Trophoblast cell (in vitro differentiated cells and primary cell): Measurements from ENCODE around the gene PRAMEF13. TPM values are rescaled to one million over a fixed set of nuclear protein-coding genes. Genes with fewer than 3 reads are reported as not detected.
"Not testable (repeated sequence)": the region's sequence is repeated elsewhere in the genome, so short reads cannot be mapped to it uniquely, and the experiment has no call there.

Source experiments
- DNase-seq, 2 donors: peaks; one replicate each; pipeline ENCODE4 v3.0.0-alpha.2; 2016
- H2AFZ ChIP-seq: 2 replicates; pipeline ENCODE4 v1.6.1; 2013; ENCODE audit warnings: low read length, moderate library complexity, mild to moderate bottlenecking; ENCODE audit not compliant: insufficient read depth, poor library complexity
- H2AK5ac ChIP-seq: 2 replicates; pipeline ENCODE4 v1.6.1; 2013; ENCODE audit warnings: mild to moderate bottlenecking, low read length
- H2BK120ac ChIP-seq: 2 replicates; pipeline ENCODE4 v1.6.1; 2013; ENCODE audit warnings: low read length, mild to moderate bottlenecking, moderate library complexity; ENCODE audit not compliant: insufficient read depth, poor library complexity
- H2BK12ac ChIP-seq: 2 replicates; pipeline ENCODE4 v1.6.1; 2013; ENCODE audit warnings: mild to moderate bottlenecking, low read length, moderate library complexity
- H2BK5ac ChIP-seq: 2 replicates; pipeline ENCODE4 v1.6.1; 2013; ENCODE audit warnings: low read length, low read depth, moderate library complexity, mild to moderate bottlenecking; ENCODE audit not compliant: poor library complexity
- H3K14ac ChIP-seq: 2 replicates; pipeline ENCODE4 v1.6.1; 2013; ENCODE audit warnings: mild to moderate bottlenecking, low read length
- H3K18ac ChIP-seq: 2 replicates; pipeline ENCODE4 v1.6.1; 2013; ENCODE audit warnings: mild to moderate bottlenecking, low read length
- H3K23ac ChIP-seq: 2 replicates; pipeline ENCODE4 v1.6.1; 2013; ENCODE audit warnings: low read length
- H3K27ac ChIP-seq: 2 replicates; pipeline ENCODE4 v1.5.1; 2013; ENCODE audit warnings: low read depth, mild to moderate bottlenecking, inconsistent platforms, low read length, moderate library complexity
- H3K27me3 ChIP-seq: 2 replicates; pipeline ENCODE4 v1.6.1; 2013; ENCODE audit warnings: inconsistent platforms, mild to moderate bottlenecking, low read length, moderate library complexity; ENCODE audit not compliant: insufficient read depth
- H3K36me3 ChIP-seq, 2 experiments: 1 replicate in 1 of 2; 2 replicates in 1 of 2; pipeline ENCODE4 v1.6.1; 2013; ENCODE audit warnings: low read length in 2 of 2, mild to moderate bottlenecking in 2 of 2, moderate library complexity in 1 of 2; ENCODE audit not compliant: insufficient read depth in 2 of 2, control insufficient read depth in 1 of 2
- H3K4ac ChIP-seq: 2 replicates; pipeline ENCODE4 v1.6.1; 2013; ENCODE audit warnings: low read depth, mild to moderate bottlenecking, low read length, moderate library complexity
- H3K4me1 ChIP-seq, 2 experiments: 1 replicate in 1 of 2; 2 replicates in 1 of 2; pipeline ENCODE4 v1.6.1; 2013; ENCODE audit warnings: low read length in 2 of 2, mild to moderate bottlenecking in 2 of 2, moderate library complexity in 1 of 2; ENCODE audit not compliant: insufficient read depth in 2 of 2, control insufficient read depth in 1 of 2
- H3K4me2 ChIP-seq: 2 replicates; pipeline ENCODE4 v1.6.1; 2013; ENCODE audit warnings: inconsistent platforms, mild to moderate bottlenecking, low read length, moderate library complexity
- H3K4me3 ChIP-seq: 2 replicates; pipeline ENCODE4 v1.5.1; 2013; ENCODE audit warnings: mild to moderate bottlenecking, low read depth, low read length, inconsistent platforms
- H3K79me1 ChIP-seq: one replicate; pipeline ENCODE4 v1.6.1; 2013; ENCODE audit warnings: low read length
- H3K79me2 ChIP-seq: 2 replicates; pipeline ENCODE4 v1.6.1; 2013; ENCODE audit warnings: low read length, mild to moderate bottlenecking; ENCODE audit not compliant: control insufficient read depth, insufficient read depth, poor library complexity
- H3K9ac ChIP-seq: 2 replicates; pipeline ENCODE4 v1.6.1; 2013; ENCODE audit warnings: mild to moderate bottlenecking, low read length
- H3K9me3 ChIP-seq: 2 replicates; pipeline ENCODE4 v1.6.1; 2013; ENCODE audit warnings: low read depth, mild to moderate bottlenecking, control low read depth, inconsistent platforms, low read length; ENCODE audit not compliant: insufficient read depth
- H4K12ac ChIP-seq: 2 replicates; pipeline ENCODE4 v1.6.1; 2013; ENCODE audit warnings: low read depth, mild to moderate bottlenecking, low read length, moderate library complexity
- H4K8ac ChIP-seq: 2 replicates; pipeline ENCODE4 v1.6.1; 2013; ENCODE audit warnings: low read depth, mild to moderate bottlenecking, low read length, moderate library complexity
- H4K91ac ChIP-seq: one replicate; pipeline ENCODE4 v1.6.1; 2013; ENCODE audit warnings: low read depth, mild to moderate bottlenecking, low read length, moderate library complexity
- WGBS: extraction: QIAGEN DNeasy Blood & Tissue Kit; methylation state at CpG from one replicate; pipeline ENCODE4 v1.1.7; 2013; ENCODE audit warnings: missing lambda C conversion rate; ENCODE audit not compliant: insufficient read length, insufficient coverage; ENCODE audit errors: extremely low coverage; 5-methylcytosine and 5-hydroxymethylcytosine counted together
- polyA plus RNA-seq: library from polyadenylated mRNA; stranded (reverse); fragments of 200-250 nt; gene quantifications from 2 replicates; pipeline ENCODE4 v1.2.3, GENCODE V29; 2013

The PRAMEF13 gene, protein sequence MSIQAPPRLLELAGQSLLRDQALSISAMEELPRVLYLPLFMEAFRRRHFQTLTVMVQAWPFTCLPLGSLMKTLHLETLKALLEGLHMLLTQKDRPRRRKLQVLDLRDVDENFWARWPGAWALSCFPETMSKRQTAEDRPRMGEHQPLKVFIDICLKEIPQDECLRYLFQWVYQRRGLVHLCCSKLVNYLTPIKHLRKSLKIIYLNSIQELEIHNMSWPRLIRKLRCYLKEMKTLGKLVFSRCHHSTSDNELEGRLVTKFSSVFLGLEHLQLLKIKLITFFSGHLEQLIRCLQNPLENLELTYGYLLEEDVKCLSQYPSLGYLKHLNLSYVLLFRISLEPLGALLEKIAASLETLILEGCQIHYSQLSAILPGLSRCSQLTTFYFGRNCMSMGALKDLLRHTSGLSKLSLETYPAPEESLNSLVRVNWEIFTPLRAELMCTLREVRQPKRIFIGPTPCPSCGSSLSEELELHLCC
- not detected in 2 replicates for polyA plus RNA-seq

GRCh38 chr1:13201309-13201708 is at the start of gene PRAMEF13:
Gene PRAMEF13 (minus strand): TSS chr1:13201409. CDS start chr1:13199589, 1,820 bp downstream.
- H3K9me3 ChIP-seq, H3K79me1 ChIP-seq, H3K4me2 ChIP-seq, H4K91ac ChIP-seq, H3K4ac ChIP-seq, H3K23ac ChIP-seq, H3K27ac ChIP-seq, H3K14ac ChIP-seq, H2AFZ ChIP-seq, H2BK120ac ChIP-seq, H3K27me3 ChIP-seq, H3K4me3 ChIP-seq, H3K18ac ChIP-seq, H4K8ac ChIP-seq, H3K79me2 ChIP-seq, H2BK5ac ChIP-seq, H3K36me3 ChIP-seq, DNase-seq, H4K12ac ChIP-seq, H3K4me1 ChIP-seq, H3K9ac ChIP-seq, H2BK12ac ChIP-seq, H2AK5ac ChIP-seq: not testable (repeated sequence)
- WGBS, result no CpG with 5 or more reads among the region's 5 CpGs

GRCh38 chr1:13247122-13247521 is 45.9 kb upstream of the PRAMEF13 start:
- H2BK5ac ChIP-seq, H2AK5ac ChIP-seq, DNase-seq, H3K4me3 ChIP-seq, H3K18ac ChIP-seq, H3K27me3 ChIP-seq, H3K79me1 ChIP-seq, H3K4ac ChIP-seq, H2BK120ac ChIP-seq, H4K91ac ChIP-seq, H3K14ac ChIP-seq, H3K4me1 ChIP-seq, H3K27ac ChIP-seq, H3K23ac ChIP-seq, H3K36me3 ChIP-seq, H4K12ac ChIP-seq, H2BK12ac ChIP-seq, H2AFZ ChIP-seq, H3K4me2 ChIP-seq, H4K8ac ChIP-seq, H3K79me2 ChIP-seq, H3K9ac ChIP-seq: not testable (repeated sequence)
- no CpG with 5 or more reads among the region's 7 CpGs for WGBS
- peaks cover 32% of the 10 kb centered on the region for H3K9me3 ChIP-seq

DNA sequence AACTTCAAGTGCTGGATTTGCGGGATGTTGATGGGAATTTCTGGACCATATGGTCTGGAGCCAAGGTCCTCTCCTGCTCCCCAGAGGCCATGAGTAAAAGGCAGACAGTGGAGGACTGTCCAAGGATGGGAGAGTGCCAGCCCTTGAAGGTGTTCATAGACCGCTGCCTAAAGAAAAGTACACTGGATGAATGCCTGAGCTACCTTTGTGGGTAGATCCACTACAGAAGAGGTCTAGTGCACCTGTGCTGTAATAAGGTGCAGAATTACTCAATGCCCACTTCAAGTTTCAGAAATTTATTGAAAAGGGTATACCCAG is 45.3 kb upstream of the PRAMEF13 start:
- H3K4me2 ChIP-seq, H3K27me3 ChIP-seq, H3K4me1 ChIP-seq, H4K8ac ChIP-seq, H3K79me2 ChIP-seq, H2BK120ac ChIP-seq, H2AK5ac ChIP-seq, DNase-seq, H3K18ac ChIP-seq, H3K4ac ChIP-seq, H3K9ac ChIP-seq, H2BK12ac ChIP-seq, H4K12ac ChIP-seq, H3K14ac ChIP-seq, H3K23ac ChIP-seq, H2BK5ac ChIP-seq, H3K79me1 ChIP-seq, H3K36me3 ChIP-seq, H2AFZ ChIP-seq, H3K4me3 ChIP-seq, H4K91ac ChIP-seq, H3K27ac ChIP-seq: not testable (repeated sequence)
- H3K9me3 ChIP-seq, result peaks cover 34% of the 10 kb centered on the region
- no CpG with 5 or more reads among the region's 2 CpGs for WGBS

GRCh38 chr1:13245841-13246553 is 44.8 kb upstream of the PRAMEF13 start:
- WGBS, result no CpG with 5 or more reads among the region's 5 CpGs
- H3K4me3 ChIP-seq, H3K79me1 ChIP-seq, H2BK12ac ChIP-seq, H3K14ac ChIP-seq, H2AFZ ChIP-seq, H3K4ac ChIP-seq, H2BK5ac ChIP-seq, H3K4me1 ChIP-seq, H4K91ac ChIP-seq, H3K27me3 ChIP-seq, H3K9ac ChIP-seq, H3K79me2 ChIP-seq, H4K8ac ChIP-seq, H3K36me3 ChIP-seq, H2AK5ac ChIP-seq, H3K27ac ChIP-seq, H2BK120ac ChIP-seq, H3K18ac ChIP-seq, DNase-seq, H3K23ac ChIP-seq, H4K12ac ChIP-seq, H3K4me2 ChIP-seq: not testable (repeated sequence)
- peaks cover 35% of the 10 kb centered on the region for H3K9me3 ChIP-seq
